NCI-H69 (cell line): ENCODE measurements around the gene ASTL.

Experiments
- DNase-seq: peaks from one replicate; lab custom pipeline; 2025; lab: John Stamatoyannopoulos, UW

ASTL gene

DNA sequence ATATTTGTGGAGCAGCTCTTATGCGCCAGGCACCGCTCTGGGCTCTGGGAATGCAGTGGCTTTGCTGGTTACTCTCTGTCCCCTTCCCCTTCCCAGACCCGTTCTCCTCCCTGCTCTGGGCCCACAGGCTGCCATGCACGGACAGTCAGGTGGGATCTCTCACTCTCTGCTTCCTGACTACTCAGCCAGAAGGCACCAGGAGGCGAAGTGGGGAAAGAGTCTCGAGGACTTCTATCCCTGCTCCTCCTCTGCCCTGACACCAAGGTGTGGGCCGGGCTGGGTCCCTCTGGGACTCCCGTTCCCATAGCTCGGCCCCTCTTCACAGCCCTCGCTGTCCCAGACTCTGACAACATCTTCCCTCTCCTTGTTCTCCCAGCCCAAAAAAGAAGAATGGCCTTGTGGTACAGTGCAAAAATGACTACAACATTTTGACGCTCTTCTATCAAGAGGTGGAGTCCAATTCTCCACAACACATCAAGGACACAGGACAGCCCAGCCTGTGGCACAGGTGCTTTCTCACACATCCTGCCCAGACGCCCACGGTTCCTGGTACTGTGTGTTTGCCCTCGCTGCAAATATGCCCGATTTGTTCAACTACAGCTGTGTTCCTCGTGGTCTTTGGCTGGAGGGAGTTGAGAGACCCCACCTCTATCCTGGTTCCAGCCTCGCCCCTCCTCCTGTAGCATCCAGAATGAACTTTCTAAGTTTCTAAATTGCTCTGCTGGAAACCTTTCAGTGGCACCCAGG is 21.0 kb upstream of the ASTL start:
- DNase-seq = no peak

DNA sequence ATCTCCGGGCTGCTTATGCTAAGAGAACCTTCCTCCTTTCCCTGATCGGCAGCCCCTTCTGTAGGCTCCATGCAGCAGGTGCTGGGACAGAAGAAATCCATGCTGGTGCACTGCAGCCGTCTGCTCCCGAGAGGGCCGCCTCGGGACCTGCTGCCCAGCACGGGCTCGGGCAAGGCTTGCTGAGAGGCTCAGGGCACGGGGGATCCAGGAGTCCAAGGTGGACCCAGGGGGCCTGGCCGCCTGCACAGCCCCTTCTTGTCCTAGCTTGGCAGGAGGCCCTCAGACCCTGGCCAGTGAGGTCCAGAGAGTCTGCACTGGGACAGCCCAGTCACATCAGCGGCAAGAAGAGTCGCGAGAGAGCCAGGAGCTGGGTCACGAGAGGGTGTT is 20.2 kb upstream of the ASTL start:
- DNase-seq = no peak

GRCh38 chr2:96157649-96158553 is 19.6 kb upstream of the ASTL start:
- no peak for DNase-seq

- no peak for DNase-seq
Measured at GRCh38 chr2:96156926-96157648, 18.8 kb upstream of the ASTL start.

DNA sequence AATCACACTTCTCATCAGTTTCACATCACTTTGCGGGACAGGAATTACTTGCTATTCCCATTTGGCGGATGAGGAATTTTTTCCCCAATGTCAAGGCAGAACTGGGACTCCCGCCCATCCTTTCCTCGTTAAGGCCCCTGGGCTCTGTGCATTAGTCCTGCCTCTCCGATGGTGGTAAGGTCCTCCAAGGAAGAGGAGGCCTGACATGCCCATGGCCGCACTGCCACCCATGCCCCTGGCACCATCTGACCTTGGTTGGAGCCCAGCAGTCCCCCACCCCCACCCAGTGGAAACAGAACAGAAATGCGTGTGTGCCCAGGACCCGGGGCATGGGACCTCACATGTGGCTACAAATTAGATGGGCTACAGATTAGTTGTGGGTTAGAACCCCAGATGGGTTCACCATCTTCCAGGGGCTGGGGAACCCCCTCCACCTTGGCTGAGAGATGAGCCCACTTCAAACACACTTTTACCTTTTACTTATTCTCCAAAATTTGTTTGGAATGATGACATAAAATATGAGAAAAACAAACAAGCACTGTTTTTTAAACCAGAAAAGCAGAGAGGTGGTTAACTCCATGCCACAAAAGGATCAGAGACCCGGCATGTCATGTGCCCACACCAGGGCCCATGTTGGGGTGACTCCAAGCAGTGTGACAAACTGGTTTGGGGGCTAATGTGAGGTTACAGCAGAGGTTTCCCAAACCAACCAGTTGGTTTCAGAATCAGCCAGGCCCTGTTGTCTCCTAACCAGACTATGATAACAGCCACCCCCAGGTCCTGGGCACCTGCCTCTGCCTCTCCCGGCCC is 17.9 kb upstream of the ASTL start:
- no peak for DNase-seq

- DNase-seq = no peak
Measured at GRCh38 chr2:96154506-96155380, 16.4 kb upstream of the ASTL start.

- no peak for DNase-seq
Measured at GRCh38 chr2:96153991-96154431, 15.7 kb upstream of the ASTL start.

- no peak for DNase-seq
Measured at GRCh38 chr2:96153291-96153713, 15.0 kb upstream of the ASTL start.

- peak; percentile 33 for DNase-seq
Measured at GRCh38 chr2:96152304-96153161, 14.2 kb upstream of the ASTL start.

- no peak for DNase-seq
Measured at GRCh38 chr2:96151595-96152303, 13.4 kb upstream of the ASTL start.

DNA sequence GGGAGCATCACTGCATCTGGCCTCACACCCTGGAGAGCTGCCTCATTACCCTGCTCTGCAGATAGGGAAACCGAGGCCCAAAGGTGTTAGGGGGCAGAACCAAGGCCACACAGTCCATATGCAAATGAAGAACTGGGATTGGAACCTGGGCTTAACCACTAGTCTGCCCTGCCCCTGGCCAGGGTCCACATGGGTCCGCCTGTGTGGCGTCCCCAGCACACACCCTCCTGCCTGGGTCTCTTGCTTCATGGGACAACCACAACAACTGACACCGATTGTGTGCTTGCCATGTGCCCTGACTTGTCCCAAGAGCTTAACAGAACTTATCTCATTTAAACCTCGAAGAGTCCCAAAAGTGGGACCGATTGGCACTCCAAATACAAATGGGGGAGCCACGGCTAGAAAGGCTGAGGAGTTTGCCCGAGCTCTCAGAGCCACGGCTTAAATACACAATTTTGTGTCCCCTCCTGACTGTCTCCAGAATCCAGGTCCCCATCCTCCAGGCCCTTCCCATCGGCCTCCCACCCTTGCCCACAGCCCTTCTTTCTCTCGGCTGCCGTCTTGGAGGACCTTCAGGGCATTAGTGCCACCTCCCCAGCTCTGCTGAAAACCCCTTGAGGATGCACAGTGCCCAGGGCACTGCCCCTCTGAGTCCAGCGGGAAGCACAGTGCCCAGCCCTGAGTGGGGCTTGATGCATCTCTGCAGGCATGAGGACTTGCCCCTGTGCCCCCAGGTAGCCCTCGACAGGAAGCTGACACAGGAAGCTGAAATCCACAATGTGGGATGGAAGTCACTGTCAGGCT is 12.7 kb upstream of the ASTL start:
- DNase-seq = no peak

- DNase-seq = no peak
Measured at GRCh38 chr2:96150007-96150640, 11.8 kb upstream of the ASTL start.

DNA sequence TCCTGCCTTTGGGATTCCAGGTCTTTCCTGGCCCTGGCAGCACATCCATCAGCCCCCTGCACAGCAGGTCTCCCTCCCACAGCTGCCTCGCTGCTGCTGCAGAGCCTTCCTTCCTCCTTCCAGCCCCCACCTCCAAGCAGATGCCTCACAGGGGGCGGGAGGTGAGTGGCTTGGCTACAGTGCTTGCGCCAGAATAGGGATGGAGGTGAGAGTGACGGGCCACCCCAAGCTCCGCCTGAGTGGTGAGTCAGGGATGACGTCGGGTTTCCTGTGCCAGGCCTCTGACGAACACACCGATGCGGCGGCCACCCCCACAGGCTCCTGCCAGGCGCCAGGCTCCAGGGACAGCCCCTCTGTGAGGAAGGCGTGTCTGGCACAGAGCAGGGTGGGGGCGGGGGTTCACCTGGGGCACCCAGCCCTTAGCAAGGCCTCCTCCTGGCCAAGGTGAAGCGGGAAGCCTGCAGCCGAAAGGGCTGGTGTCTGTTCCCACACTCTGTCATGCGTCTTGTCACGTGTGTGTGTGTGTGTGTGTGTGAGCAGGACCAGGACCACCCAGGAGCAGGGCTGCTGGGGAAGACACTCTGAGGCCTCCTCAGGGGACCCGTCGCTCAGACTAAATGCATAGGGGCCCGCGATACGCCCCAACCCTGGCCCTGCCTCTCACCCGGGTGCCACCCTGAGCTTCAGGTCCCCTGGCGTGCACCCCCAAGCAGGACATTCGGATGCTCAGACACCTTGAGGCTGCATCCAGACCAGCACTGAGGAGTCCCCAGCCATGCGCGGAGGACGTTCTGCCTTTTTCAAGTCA is 10.3 kb upstream of the ASTL start:
- DNase-seq = peak; percentile 94

GRCh38 chr2:96147593-96148201 is 9.4 kb upstream of the ASTL start:
- peak; percentile 36 for DNase-seq

DNA sequence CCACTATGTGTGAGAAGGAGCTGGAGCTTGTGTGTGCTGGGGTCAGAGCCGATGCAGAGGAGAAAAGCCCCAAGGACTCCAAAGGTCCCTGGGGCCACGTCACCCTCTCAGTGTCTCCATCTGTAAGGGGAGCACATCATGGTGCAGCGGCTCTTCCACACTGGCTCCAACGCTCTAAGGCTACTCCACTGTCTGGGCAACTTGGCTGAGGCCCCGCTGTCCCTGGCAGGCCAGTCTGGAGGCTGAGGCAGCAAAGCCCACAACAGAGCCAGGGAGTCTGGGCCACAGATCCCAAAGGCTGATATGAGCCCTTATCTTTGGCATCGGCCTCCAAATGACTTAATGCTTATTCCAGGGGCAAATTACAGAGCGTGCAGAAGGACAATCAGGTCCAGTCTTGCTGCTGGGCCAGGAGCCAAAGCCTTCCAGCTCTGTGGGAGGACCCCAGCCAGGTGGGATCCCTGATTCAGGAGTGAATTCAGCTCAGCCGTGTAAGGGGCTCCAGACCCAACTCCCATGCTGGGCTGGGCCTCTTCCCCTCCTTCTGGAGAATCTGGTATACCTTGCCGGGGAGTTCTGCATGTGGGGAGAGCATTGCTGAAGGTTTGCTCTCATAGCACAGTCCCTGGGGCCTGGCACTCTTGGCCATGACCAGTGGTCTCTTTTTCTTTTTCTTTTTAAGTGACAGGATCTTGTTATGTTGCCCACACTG is 8.7 kb upstream of the ASTL start:
- DNase-seq = peak; percentile 58
